ENCODE results near the gene CCL13. TPM values are rescaled to one million over a fixed set of nuclear protein-coding genes. Genes with fewer than 3 reads are reported as not detected.

Gene CCL13
- total and polyA plus RNA-seq, 2 donors, result 1.6 to 3.5 TPM

DNA sequence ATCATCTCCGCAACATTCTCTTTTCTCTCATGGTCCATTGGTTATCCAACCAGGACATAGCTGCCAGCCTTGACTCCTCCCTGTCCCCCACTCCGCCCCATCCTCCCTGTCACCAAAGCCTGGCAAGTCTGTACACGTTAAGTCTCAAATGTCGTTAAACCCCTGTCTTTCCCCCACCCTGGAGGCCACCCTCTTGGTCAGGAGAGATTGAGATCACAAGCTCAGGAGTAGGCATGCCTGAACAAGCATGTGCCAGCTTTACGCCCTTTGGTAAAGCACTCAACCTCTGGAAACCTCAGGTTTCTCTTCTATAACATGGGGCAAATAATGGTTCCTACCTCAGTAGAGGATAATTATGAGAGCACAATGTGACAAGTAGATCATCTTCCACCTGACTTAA, 44.9 kb downstream of the CCL13 start:
- WGBS, result 66% methylated on average over 5 of the region's 5 CpGs
- H3K36me3 ChIP-seq (ENCODE audit: insufficient read depth), result no peaks in the 10 kb centered on the region
- peak; percentile 18 for DNase-seq (ENCODE audit: extremely low spot score)
- no peaks in the 10 kb centered on the region for H3K4me1 ChIP-seq (ENCODE audit: insufficient read depth)
- H3K4me3 ChIP-seq (ENCODE audit: low read depth, low read length), result no peak overlapping the region
- no peak overlapping the region for H3K27ac ChIP-seq (ENCODE audit: low read depth)

DNA sequence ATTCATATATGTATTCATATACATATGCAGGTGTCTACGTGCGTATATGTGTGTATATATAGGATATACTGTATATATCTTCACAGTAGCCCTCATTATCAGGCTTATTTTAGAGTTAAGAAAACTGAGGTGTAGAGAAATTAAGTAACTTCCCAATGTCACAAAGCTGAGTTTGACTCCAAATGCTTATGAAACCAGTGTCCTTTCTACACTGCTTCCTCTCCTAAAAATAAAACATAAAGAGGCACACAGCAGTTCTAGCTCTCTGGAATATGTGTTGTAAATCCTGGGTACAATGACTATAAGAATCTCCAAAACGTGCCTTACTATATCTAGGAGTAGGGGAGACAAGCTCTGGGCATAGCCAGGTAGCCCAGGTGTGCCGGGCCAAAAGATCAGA, 46.7 kb downstream of the CCL13 start:
- Histone ChIP-seq H3K27ac (ENCODE audit: low read depth) (no peak overlapping the region), H3K4me3 (ENCODE audit: low read depth, low read length) (no peak overlapping the region), H3K36me3 (ENCODE audit: insufficient read depth) (no peaks in the 10 kb centered on the region), H3K4me1 (ENCODE audit: insufficient read depth) (no peaks in the 10 kb centered on the region)
- WGBS, result 54% methylated on average over 4 of the region's 4 CpGs
- no peak for DNase-seq (ENCODE audit: extremely low spot score)

DNA sequence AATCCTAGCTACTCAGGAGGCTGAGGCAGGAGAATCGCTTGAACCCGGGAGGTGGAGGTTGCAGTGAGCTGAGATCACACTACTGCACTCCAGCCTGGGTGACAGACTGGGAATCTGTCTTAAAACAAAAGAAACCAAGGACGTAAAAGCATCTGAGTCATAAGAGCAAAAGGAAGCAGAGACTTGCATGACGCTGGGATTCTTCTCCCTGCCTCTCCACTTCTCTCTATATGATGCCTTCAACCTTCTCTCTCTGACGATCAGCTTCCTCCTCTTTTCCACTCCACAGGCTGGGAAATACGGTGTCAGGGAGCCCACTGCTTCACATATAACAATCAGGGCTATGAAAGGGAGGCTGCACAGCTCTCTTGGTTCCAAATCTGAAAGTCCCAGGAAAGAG, 49.9 kb downstream of the CCL13 start:
- no peak for DNase-seq (ENCODE audit: extremely low spot score)
- H3K4me1 ChIP-seq (ENCODE audit: insufficient read depth), result no peaks in the 10 kb centered on the region
- 78% methylated on average over 6 of the region's 6 CpGs for WGBS
- no peak overlapping the region for H3K27ac ChIP-seq (ENCODE audit: low read depth)
- no peaks in the 10 kb centered on the region for H3K36me3 ChIP-seq (ENCODE audit: insufficient read depth)
- H3K4me3 ChIP-seq (ENCODE audit: low read depth, low read length), result no peak overlapping the region

Other genes with a start within 250 kb of the CCL13 start
- 22.4 TPM for gene CCL2, start 101.2 kb upstream of the CCL13 start, total RNA-seq
- 46.2 TPM for gene CCL2, start 101.2 kb upstream of the CCL13 start, polyA plus RNA-seq
- not detected for gene CCL7, start 86.3 kb upstream of the CCL13 start, total RNA-seq
- gene CCL7, start 86.3 kb upstream of the CCL13 start, polyA plus RNA-seq, result 0.15 TPM
- 1.7 TPM for gene CCL11, start 70.7 kb upstream of the CCL13 start, total RNA-seq
- gene CCL11, start 70.7 kb upstream of the CCL13 start, polyA plus RNA-seq, result 0.29 TPM
- 1.0 TPM for gene CCL8, start 37.0 kb upstream of the CCL13 start, total RNA-seq
- gene CCL8, start 37.0 kb upstream of the CCL13 start, polyA plus RNA-seq, result 0.44 TPM
- gene CCL1, start 6.8 kb downstream of the CCL13 start, total RNA-seq, result not detected
- gene CCL1, start 6.8 kb downstream of the CCL13 start, polyA plus RNA-seq, result not detected
- gene TMEM132E, start 223.1 kb downstream of the CCL13 start, total RNA-seq, result 3.7 TPM
- 0.58 TPM for gene TMEM132E, start 223.1 kb downstream of the CCL13 start, polyA plus RNA-seq

Measured in urinary bladder (tissue), 4 donors.